H9 (cell line): ENCODE data around the gene ZFP57. TPM values are rescaled to one million over a fixed set of nuclear protein-coding genes. Genes with fewer than 3 reads are reported as not detected.
A peak's percentile ranks its signal among the peaks of the same experiment; 100 is the strongest.

Source experiments
- DNase-seq: peaks from one replicate; pipeline ENCODE4 v3.0.0-alpha.2; 2017
- H2AFZ ChIP-seq: one replicate; pipeline ENCODE4 v1.6.1; 2013; ENCODE audit warnings: mild to moderate bottlenecking, low read length, control low read depth, moderate library complexity
- H2AK5ac ChIP-seq: 2 replicates; pipeline ENCODE4 v1.6.1; 2013; ENCODE audit warnings: low read length, control low read depth, mixed read lengths; ENCODE audit not compliant: insufficient read length
- H2BK120ac ChIP-seq: one replicate; pipeline ENCODE4 v1.6.1; 2013; ENCODE audit warnings: low read depth, mild to moderate bottlenecking, low read length, control low read depth, inconsistent platforms; ENCODE audit not compliant: poor library complexity, severe bottlenecking
- H2BK12ac ChIP-seq: 2 replicates; pipeline ENCODE4 v1.6.1; 2013; ENCODE audit warnings: low read length, control low read depth, mixed read lengths, low read depth; ENCODE audit not compliant: insufficient read length
- H2BK15ac ChIP-seq: 2 replicates; pipeline ENCODE4 v1.6.1; 2013; ENCODE audit warnings: low read depth, low read length, control low read depth
- H2BK20ac ChIP-seq: one replicate; pipeline ENCODE4 v1.6.1; 2013; ENCODE audit warnings: low read depth, mild to moderate bottlenecking, low read length, control low read depth, inconsistent platforms; ENCODE audit not compliant: poor library complexity, severe bottlenecking
- H2BK5ac ChIP-seq: 2 replicates; pipeline ENCODE4 v1.6.1; 2013; ENCODE audit warnings: low read length, control low read depth, mixed read lengths; ENCODE audit not compliant: insufficient read length
- H3K14ac ChIP-seq: 2 replicates; pipeline ENCODE4 v1.6.1; 2013; ENCODE audit warnings: low read length, control low read depth; ENCODE audit not compliant: insufficient read depth
- H3K18ac ChIP-seq: 2 replicates; pipeline ENCODE4 v1.6.1; 2013; ENCODE audit warnings: low read depth, mild to moderate bottlenecking, mixed read lengths, low read length, control low read depth; ENCODE audit not compliant: insufficient read length
- H3K23ac ChIP-seq: 2 replicates; pipeline ENCODE4 v1.6.1; 2013; ENCODE audit warnings: low read length, control low read depth, mixed read lengths, low read depth; ENCODE audit not compliant: insufficient read length
- H3K23me2 ChIP-seq: 2 replicates; pipeline ENCODE4 v1.6.1; 2013; ENCODE audit warnings: low read depth, mild to moderate bottlenecking, mixed read lengths, low read length, control low read depth; ENCODE audit not compliant: insufficient read length, poor library complexity, severe bottlenecking
- H3K27ac ChIP-seq: 2 replicates; pipeline ENCODE4 v1.5.1; 2013; ENCODE audit warnings: low read length, control low read depth, mixed read lengths, low read depth; ENCODE audit not compliant: insufficient read length
- H3K27me3 ChIP-seq: 2 replicates; pipeline ENCODE4 v1.6.1; 2013; ENCODE audit warnings: low read length, control low read depth, inconsistent platforms; ENCODE audit not compliant: insufficient read depth
- H3K4ac ChIP-seq: 2 replicates; pipeline ENCODE4 v1.6.1; 2013; ENCODE audit warnings: low read depth, mild to moderate bottlenecking, control low read depth, inconsistent platforms, low read length, moderate library complexity
- H3K4me1 ChIP-seq: 2 replicates; pipeline ENCODE4 v1.6.1; 2013; ENCODE audit warnings: low read length, control low read depth, inconsistent platforms; ENCODE audit not compliant: insufficient read depth
- H3K4me2 ChIP-seq: 2 replicates; pipeline ENCODE4 v1.6.1; 2013; ENCODE audit warnings: low read length, control low read depth, mixed read lengths; ENCODE audit not compliant: insufficient read length, insufficient read depth
- H3K56ac ChIP-seq: 2 replicates; pipeline ENCODE4 v1.6.1; 2013; ENCODE audit warnings: low read depth, mild to moderate bottlenecking, mixed read lengths, low read length, control low read depth; ENCODE audit not compliant: insufficient read length
- H3K79me1 ChIP-seq: 2 replicates; pipeline ENCODE4 v1.6.1; 2013; ENCODE audit warnings: low read depth, mild to moderate bottlenecking, moderate library complexity, low read length, control low read depth, inconsistent platforms; ENCODE audit not compliant: insufficient read depth, poor library complexity, severe bottlenecking
- H3K79me2 ChIP-seq: 2 replicates; pipeline ENCODE4 v1.6.1; 2013; ENCODE audit warnings: low read length, control low read depth, inconsistent platforms; ENCODE audit not compliant: insufficient read depth
- H3K9ac ChIP-seq: 2 replicates; pipeline ENCODE4 v1.6.1; 2013; ENCODE audit warnings: low read length, control low read depth, mixed read lengths; ENCODE audit not compliant: insufficient read length; ENCODE audit errors: extremely low read depth
- H3K9me3 ChIP-seq: one replicate; pipeline ENCODE4 v1.6.1; 2013; ENCODE audit warnings: low read depth, low read length, inconsistent platforms; ENCODE audit not compliant: control insufficient read depth
- H3T11ph ChIP-seq: one replicate; pipeline ENCODE4 v1.6.1; 2013; ENCODE audit warnings: mild to moderate bottlenecking, low read length, control low read depth, inconsistent platforms
- H4K20me1 ChIP-seq: one replicate; pipeline ENCODE4 v1.6.1; 2013; ENCODE audit not compliant: control insufficient read depth, insufficient read length, insufficient read depth
- H4K5ac ChIP-seq: 2 replicates; pipeline ENCODE4 v1.6.1; 2013; ENCODE audit warnings: low read depth, mild to moderate bottlenecking, mixed read lengths, low read length, control low read depth; ENCODE audit not compliant: insufficient read length
- H4K8ac ChIP-seq: replicated peaks from 2 replicates; pipeline ENCODE4 v1.6.1; 2013; ENCODE audit warnings: low read length, control low read depth, mixed read lengths, low read depth; ENCODE audit not compliant: insufficient read length
- H4K91ac ChIP-seq: 2 replicates; pipeline ENCODE4 v1.6.1; 2013; ENCODE audit warnings: low read depth, mild to moderate bottlenecking, moderate library complexity, mixed read lengths, low read length, control low read depth; ENCODE audit not compliant: insufficient read length
- H3K27ac Mint-ChIP-seq, 3 experiments: 2 replicates in 2 of 3; 3 replicates in 1 of 3; pipeline ENCODE4 v1.8.0; 2020 to 2021; ENCODE audit warnings: mixed read lengths in 3 of 3, mild to moderate bottlenecking in 1 of 3, moderate library complexity in 1 of 3
- H3K27me3 Mint-ChIP-seq: 2 replicates; pipeline ENCODE4 v1.8.0; 2021; ENCODE audit warnings: low read depth, mild to moderate bottlenecking, moderate library complexity, mixed read lengths
- H3K36me3 Mint-ChIP-seq, 3 experiments: 2 replicates in 2 of 3; 3 replicates in 1 of 3; pipeline ENCODE4 v1.8.0; 2020 to 2021; ENCODE audit warnings: low read depth in 3 of 3, mixed read lengths in 3 of 3; ENCODE audit not compliant: insufficient read depth in 1 of 3
- H3K4me1 Mint-ChIP-seq, 2 experiments: 2 replicates each; pipeline ENCODE4 v1.8.0; 2020; ENCODE audit warnings: mixed read lengths in 2 of 2
- H3K4me3 Mint-ChIP-seq, 2 experiments: 2 replicates in 1 of 2; 3 replicates in 1 of 2; pipeline ENCODE4 v1.8.0; 2020 to 2021; ENCODE audit warnings: mild to moderate bottlenecking in 2 of 2, mixed read lengths in 2 of 2, moderate library complexity in 1 of 2
- H3K9me3 Mint-ChIP-seq, 2 experiments: 2 replicates in 1 of 2; 3 replicates in 1 of 2; pipeline ENCODE4 v1.8.0; 2020; ENCODE audit warnings: mild to moderate bottlenecking in 2 of 2, mixed read lengths in 2 of 2, moderate library complexity in 1 of 2
- CTCF ChIP-seq: fragments of 200-600 bp; sonication (generic); conservative IDR thresholded peaks from 3 replicates; pipeline ENCODE4 v1.8.0; 2021; ENCODE audit warnings: antibody characterized with exemption, mild to moderate bottlenecking
- WGBS: extraction: QIAGEN DNeasy Blood & Tissue Kit; methylation state at CpG from one replicate; pipeline ENCODE4 v1.1.7; 2013; ENCODE audit warnings: missing lambda C conversion rate, low lambda C conversion rate, mixed read lengths; ENCODE audit not compliant: insufficient read length; ENCODE audit errors: extremely low coverage; 5-methylcytosine and 5-hydroxymethylcytosine counted together
- total RNA-seq: library from RNA; stranded (reverse); gene quantifications from 2 replicates; pipeline ENCODE4 v1.2.1, GENCODE V29; 2021

ZFP57 gene
- total RNA-seq, 1 experiment from 2014 or later: 1.7 TPM

- no peaks in the 10 kb centered on the region for H3K79me1 ChIP-seq
- no peak overlapping the region for H4K8ac ChIP-seq
- H3K4ac ChIP-seq: no peak overlapping the region
- no peak overlapping the region for H3K14ac ChIP-seq
- no peak overlapping the region for H3K4me2 ChIP-seq
- H3K56ac ChIP-seq: no peak overlapping the region
- no peak overlapping the region for H2AK5ac ChIP-seq
- no peak overlapping the region for H3K18ac ChIP-seq
- H3T11ph ChIP-seq: no peak overlapping the region
- Mint-ChIP-seq H3K36me3 (no peaks in the 10 kb centered on the region), H3K27me3 (no peaks in the 10 kb centered on the region), H3K4me1 (peaks cover 32 to 43% of the 10 kb centered on the region in 2 experiments), H3K27ac (peak overlapping the region; percentile 29 to 55 (median 34); a peak in 3 of 7 replicates), H3K9me3 (no peaks in the 10 kb centered on the region), H3K4me3 (no peak overlapping the region)
- no peak overlapping the region for H2BK12ac ChIP-seq
- H3K27me3 ChIP-seq: no peaks in the 10 kb centered on the region
- TF ChIP-seq CTCF: no peak
- H4K91ac ChIP-seq: no peak overlapping the region
- H2BK20ac ChIP-seq: no peak overlapping the region
- no peak overlapping the region for H3K27ac ChIP-seq
- H3K4me1 ChIP-seq: peaks cover 7% of the 10 kb centered on the region
- H3K9me3 ChIP-seq: no peaks in the 10 kb centered on the region
- no peaks in the 10 kb centered on the region for H3K79me2 ChIP-seq
- H2BK120ac ChIP-seq: no peak overlapping the region
- no peaks in the 10 kb centered on the region for H3K23me2 ChIP-seq
- H4K5ac ChIP-seq: no peak overlapping the region
- no peak overlapping the region for H2BK15ac ChIP-seq
- H2BK5ac ChIP-seq: no peak overlapping the region
- H3K23ac ChIP-seq: no peak overlapping the region
- no peak overlapping the region for H3K9ac ChIP-seq
- no CpG with 5 or more reads among the region's 6 CpGs for WGBS
- no peak for DNase-seq
- no peak overlapping the region for H2AFZ ChIP-seq
- H4K20me1 ChIP-seq: no peaks in the 10 kb centered on the region
Measured at GRCh38 chr6:29655658-29656057, 25.3 kb downstream of the ZFP57 start.
